Measurements from ENCODE around the gene TMEM178A. TPM values are rescaled to one million over a fixed set of nuclear protein-coding genes. Genes with fewer than 3 reads are reported as not detected.

Gene TMEM178A
- total RNA-seq, 1 experiment from 2014 or later, result 0.50 TPM

DNA sequence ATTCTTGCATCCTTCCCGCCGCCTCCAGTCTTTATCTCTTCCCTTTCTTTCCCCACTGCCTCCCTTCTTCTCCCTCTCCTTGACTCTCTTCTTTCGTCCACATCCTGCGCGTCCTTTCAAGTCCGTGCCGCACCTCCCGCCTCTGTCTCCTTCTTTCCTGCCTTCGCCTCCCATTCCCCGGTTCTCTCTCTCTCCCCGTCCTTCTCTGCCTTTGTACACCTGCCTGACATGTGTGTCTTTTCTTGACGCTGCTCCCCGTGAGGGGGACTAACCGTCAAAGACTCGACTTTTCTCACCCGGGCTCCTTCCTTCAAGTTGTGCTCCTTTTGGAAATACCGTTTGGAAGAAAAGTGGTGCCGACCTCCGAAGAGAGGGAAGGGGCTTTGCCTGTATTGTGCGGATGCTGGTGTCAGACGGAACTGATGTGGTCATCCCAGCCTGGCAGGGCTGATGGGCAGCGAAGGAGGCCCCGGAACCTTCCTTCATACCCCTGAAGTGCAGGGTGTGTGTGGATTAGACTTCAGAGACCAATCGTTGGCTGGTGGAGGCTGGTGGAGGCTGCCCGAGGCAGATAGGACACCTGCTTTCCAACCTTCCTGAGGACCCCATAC, 879 bp downstream of the TMEM178A start:
- TF ChIP-seq, protein P1, sequence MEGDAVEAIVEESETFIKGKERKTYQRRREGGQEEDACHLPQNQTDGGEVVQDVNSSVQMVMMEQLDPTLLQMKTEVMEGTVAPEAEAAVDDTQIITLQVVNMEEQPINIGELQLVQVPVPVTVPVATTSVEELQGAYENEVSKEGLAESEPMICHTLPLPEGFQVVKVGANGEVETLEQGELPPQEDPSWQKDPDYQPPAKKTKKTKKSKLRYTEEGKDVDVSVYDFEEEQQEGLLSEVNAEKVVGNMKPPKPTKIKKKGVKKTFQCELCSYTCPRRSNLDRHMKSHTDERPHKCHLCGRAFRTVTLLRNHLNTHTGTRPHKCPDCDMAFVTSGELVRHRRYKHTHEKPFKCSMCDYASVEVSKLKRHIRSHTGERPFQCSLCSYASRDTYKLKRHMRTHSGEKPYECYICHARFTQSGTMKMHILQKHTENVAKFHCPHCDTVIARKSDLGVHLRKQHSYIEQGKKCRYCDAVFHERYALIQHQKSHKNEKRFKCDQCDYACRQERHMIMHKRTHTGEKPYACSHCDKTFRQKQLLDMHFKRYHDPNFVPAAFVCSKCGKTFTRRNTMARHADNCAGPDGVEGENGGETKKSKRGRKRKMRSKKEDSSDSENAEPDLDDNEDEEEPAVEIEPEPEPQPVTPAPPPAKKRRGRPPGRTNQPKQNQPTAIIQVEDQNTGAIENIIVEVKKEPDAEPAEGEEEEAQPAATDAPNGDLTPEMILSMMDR (IDR thresholded peaks at IDR 0.05; ENCODE audit: unreplicated experiment), result no peak
- Mint-ChIP-seq H3K9me3 (ENCODE audit: low read depth, unreplicated experiment) (no peaks in the 10 kb centered on the region), H3K4me3 (ENCODE audit: low read depth, unreplicated experiment) (peak overlapping the region; percentile 62), H3K27me3 (ENCODE audit: unreplicated experiment) (peaks cover 73% of the 10 kb centered on the region), H3K4me1 (ENCODE audit: low read depth, unreplicated experiment) (peaks cover 9% of the 10 kb centered on the region), H3K27ac (ENCODE audit: unreplicated experiment) (peak overlapping the region; percentile 6), H3K36me3 (ENCODE audit: insufficient read depth, unreplicated experiment) (peaks cover 12% of the 10 kb centered on the region)
- BruUV-seq (replicated peaks), result no TSS peak
- intact Hi-C loops (cut with micrococcal nuclease; ENCODE audit: unreplicated experiment), result no loop called here
- CTCF ChIA-PET, result no interaction called here
- peak; percentile 5 for DNase-seq

- Mint-ChIP-seq H3K9me3 (ENCODE audit: low read depth, unreplicated experiment) (no peaks in the 10 kb centered on the region), H3K27ac (ENCODE audit: unreplicated experiment) (no peak overlapping the region), H3K36me3 (ENCODE audit: insufficient read depth, unreplicated experiment) (peaks cover 12% of the 10 kb centered on the region), H3K4me1 (ENCODE audit: low read depth, unreplicated experiment) (peaks cover 9% of the 10 kb centered on the region), H3K4me3 (ENCODE audit: low read depth, unreplicated experiment) (peak overlapping the region; percentile 62), H3K27me3 (ENCODE audit: unreplicated experiment) (peaks cover 80% of the 10 kb centered on the region)
- CTCF ChIA-PET, result interaction anchor here (0.6 kb wide), 1 partner anchor 172 kb away, joined by 6 read pairs; no protein-coding TSS in a partner anchor
- TF ChIP-seq, protein P1 (IDR thresholded peaks at IDR 0.05; ENCODE audit: unreplicated experiment), result no peak
- DNase-seq, result no peak
- no TSS peak for BruUV-seq (replicated peaks)
- intact Hi-C loops (cut with micrococcal nuclease; ENCODE audit: unreplicated experiment), result no loop called here
Measured at GRCh38 chr2:39667104-39667885, 1.6 kb downstream of the TMEM178A start.

- no peak for DNase-seq
- Mint-ChIP-seq H3K27me3 (ENCODE audit: unreplicated experiment) (peaks cover 86% of the 10 kb centered on the region), H3K4me1 (ENCODE audit: low read depth, unreplicated experiment) (peaks cover 9% of the 10 kb centered on the region), H3K4me3 (ENCODE audit: low read depth, unreplicated experiment) (no peak overlapping the region), H3K9me3 (ENCODE audit: low read depth, unreplicated experiment) (no peaks in the 10 kb centered on the region), H3K27ac (ENCODE audit: unreplicated experiment) (no peak overlapping the region), H3K36me3 (ENCODE audit: insufficient read depth, unreplicated experiment) (peaks cover 12% of the 10 kb centered on the region)
- intact Hi-C loops (cut with micrococcal nuclease; ENCODE audit: unreplicated experiment), result no loop called here
- BruUV-seq (replicated peaks), result no TSS peak
- CTCF ChIA-PET, result interaction anchor here (0.6 kb wide), 1 partner anchor 173 kb away, joined by 6 read pairs; no protein-coding TSS in a partner anchor
- TF ChIP-seq, protein P1 (IDR thresholded peaks at IDR 0.05; ENCODE audit: unreplicated experiment), result no peak
Measured at GRCh38 chr2:39667886-39668276, 2.2 kb downstream of the TMEM178A start.

GRCh38 chr2:39668576-39669080, 2.9 kb downstream of the TMEM178A start:
- intact Hi-C loops (cut with micrococcal nuclease; ENCODE audit: unreplicated experiment), result no loop called here
- TF ChIP-seq, protein P1 (IDR thresholded peaks at IDR 0.05; ENCODE audit: unreplicated experiment), result no peak
- Mint-ChIP-seq H3K27me3 (ENCODE audit: unreplicated experiment) (peaks cover 94% of the 10 kb centered on the region), H3K4me3 (ENCODE audit: low read depth, unreplicated experiment) (no peak overlapping the region), H3K36me3 (ENCODE audit: insufficient read depth, unreplicated experiment) (peaks cover 12% of the 10 kb centered on the region), H3K4me1 (ENCODE audit: low read depth, unreplicated experiment) (peaks cover 9% of the 10 kb centered on the region), H3K27ac (ENCODE audit: unreplicated experiment) (no peak overlapping the region), H3K9me3 (ENCODE audit: low read depth, unreplicated experiment) (no peaks in the 10 kb centered on the region)
- BruUV-seq (replicated peaks), result no TSS peak
- DNase-seq, result no peak
- CTCF ChIA-PET, result no interaction called here

Measured in Calu3 (cell line).